Heart right ventricle (tissue), 16 donors: ENCODE data around the gene SRSF6. TPM values are rescaled to one million over a fixed set of nuclear protein-coding genes. Genes with fewer than 3 reads are reported as not detected.
"Not testable (repeated sequence)": the region's sequence is repeated elsewhere in the genome, so short reads cannot be mapped to it uniquely, and the experiment has no call there.

Source experiments
- ATAC-seq, 8 donors: fragments of 200-7000 bp; cut with Tn5 transposase; one replicate each; pipeline ENCODE4 v1.9.1; 2020; ENCODE audit warnings: mild to moderate bottlenecking in 8 of 8, moderate library complexity in 8 of 8, moderate number of reproducible peaks in 1 of 8
- DNase-seq, 2 donors: peaks; one replicate each; pipeline ENCODE4 v3.0.0-alpha.2; 2020
- H3K27ac ChIP-seq, 10 donors: fragments of 200-600 bp; sonication (generic) in 2 of 10; one replicate each; pipeline versions ENCODE4 v1.5.0 to v1.8.0; 2020 to 2022; ENCODE audit warnings: mild to moderate bottlenecking in 3 of 10
- H3K27me3 ChIP-seq, 7 donors: fragments of 200-600 bp; one replicate each; pipeline ENCODE4 v1.8.0; 2021 to 2022; ENCODE audit warnings: mild to moderate bottlenecking in 2 of 7
- H3K36me3 ChIP-seq, 9 donors: fragments of 200-600 bp; sonication (generic) in 1 of 9; one replicate each; pipeline versions ENCODE4 v1.5.0 to v1.8.0; 2020 to 2022; ENCODE audit warnings: mild to moderate bottlenecking in 2 of 9
- H3K4me1 ChIP-seq, 9 donors: fragments of 200-600 bp; sonication (generic) in 1 of 9; one replicate each; pipeline versions ENCODE4 v1.5.0 to v1.8.0; 2020 to 2022; ENCODE audit warnings: mild to moderate bottlenecking in 4 of 9
- H3K4me3 ChIP-seq, 10 donors: fragments of 200-600 bp; sonication (generic) in 2 of 10; one replicate each; pipeline versions ENCODE4 v1.5.0 to v1.8.0; 2020 to 2022; ENCODE audit warnings: mild to moderate bottlenecking in 7 of 10, moderate library complexity in 2 of 10
- H3K9me3 ChIP-seq, 11 donors: fragments of 200-600 bp in 10 of 11; sonication (generic) in 2 of 11; one replicate each; pipeline versions ENCODE4 v1.5.0 to v1.8.0; 2013 to 2022; ENCODE audit warnings: mild to moderate bottlenecking in 2 of 11, control low read depth in 1 of 11, moderate library complexity in 1 of 11
- WGBS, 2 donors: extraction: QIAGEN DNeasy Blood & Tissue Kit; methylation state at CpG; one replicate each; pipeline ENCODE4 v1.1.7; 2013; ENCODE audit warnings: inconsistent platforms in 1 of 2; 5-methylcytosine and 5-hydroxymethylcytosine counted together
- intact Hi-C, 10 donors: fragments of 100-400 bp; cut with DNase I; formaldehyde crosslinking; loops; one replicate each; pipeline versions ENCODE4 v1.11.1 to v1.14.2; 2022
- polyA plus RNA-seq, 2 donors: library from polyadenylated mRNA; stranded (reverse); fragments of 200-250 nt; gene quantifications; one replicate each; pipeline ENCODE4 v1.2.3, GENCODE V29; 2013
- total RNA-seq, 10 donors: library from RNA; stranded (reverse); fragmentation: NEBNext Ultra II Directional in 3 of 10; extraction: Animal tissue kit (Norgen Biotek cat#: 25700) in 3 of 10; gene quantifications; one replicate each; pipeline versions ENCODE4 v1.2.1 to v1.2.4, GENCODE V29; 2021 to 2023
- TF ChIP-seq, protein P1 (sequence below), 9 donors: fragments of 200-600 bp; sonication (generic) in 2 of 9; IDR thresholded peaks; one replicate each; pipeline versions ENCODE4 v1.5.0 to v1.8.0; 2021 to 2022; ENCODE audit warnings: antibody characterized with exemption in 9 of 9, mild to moderate bottlenecking in 5 of 9, moderate library complexity in 1 of 9
- donor health status: Arrhythmogenic right ventricular cardiomyopathy.
- donor health status: ischemic (EF 13 %, LVEDD 7.1; RV severe dilation, severe dysfunction).
- donor health status: healthy with polysubstance abuse.
- donor health status: DM: no; HTN: yes; CAD: no.
- donor health status: DM: no; HTN: no; CAD: no.
- donor health status: ischemic (EF 25% LVEDD 6.9; RV normal size, moderate dysfunction).
- donor health status: ischemic (EF 25% LVEDD 5.7; RV mildly dilated, moderate dysfunction).
- donor health status: healthy.
- donor health status: DM: yes; HTN: yes; CAD: no.
- donor health status: Ischemic cardiomyopathy.
- donor health status: ischemic (EF 35%, LVEDD 5.7; RV mildly dilated, moderate dysfunction).
- donor health status: nonischemic (EF 11% LVEDD 7.7; RV severe dilation, severe dysfunction).
- donor health status: DM: yes; HTN: yes; CAD: no.
- donor health status: PGD.
- donor health status: ischemic (EF 29% LVEDD 5.4; RV normal size, mild dysfunction).
- donor health status: nonischemic (EF 23%, LVEDD 6.1; RV moderate dilation, normal function).

The SRSF6 gene
- total and polyA plus RNA-seq, 12 donors: 27.9 to 86.6 (median 47.8) TPM

DNA sequence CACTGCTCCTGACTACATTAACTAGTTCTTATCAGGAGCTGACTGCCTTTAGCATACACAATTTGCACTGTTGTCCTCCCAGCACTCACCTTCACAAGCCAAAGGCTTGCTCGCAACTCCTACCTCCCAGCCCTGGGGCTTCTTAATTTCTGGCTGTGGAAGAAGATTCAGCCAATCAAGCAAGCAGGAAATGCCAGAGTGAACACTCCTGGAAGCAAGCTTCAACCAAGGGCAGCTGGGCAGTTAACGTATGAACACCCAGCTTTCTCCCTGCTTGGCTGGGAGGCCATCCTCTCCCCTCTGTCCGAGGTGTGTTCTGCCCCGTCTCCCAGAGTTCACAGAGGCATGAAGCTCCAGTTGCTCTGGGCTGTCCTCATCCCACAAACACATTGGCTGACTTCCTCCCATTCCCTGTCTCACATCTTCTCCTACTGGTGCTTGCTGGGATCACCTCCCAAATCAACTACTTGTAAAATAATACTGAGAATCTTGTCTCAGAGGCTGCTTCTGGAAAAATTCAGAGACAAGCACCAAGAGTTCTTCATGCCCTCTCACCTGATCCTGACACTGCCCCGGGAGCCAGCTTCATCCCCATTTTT, 15.3 kb upstream of the SRSF6 start:
- Histone ChIP-seq H3K27ac (no peak overlapping the region), H3K36me3 (no peaks in the 10 kb centered on the region), H3K9me3 (no peaks in the 10 kb centered on the region), H3K27me3 (peaks cover 0 to 39% (median 20%) of the 10 kb centered on the region in 7 donors), H3K4me1 (no peaks in the 10 kb centered on the region), H3K4me3 (no peak overlapping the region)
- 47 to 49% methylated on average over 5 of the region's 5 CpGs for WGBS, 2 donors
- TF ChIP-seq, protein P1, sequence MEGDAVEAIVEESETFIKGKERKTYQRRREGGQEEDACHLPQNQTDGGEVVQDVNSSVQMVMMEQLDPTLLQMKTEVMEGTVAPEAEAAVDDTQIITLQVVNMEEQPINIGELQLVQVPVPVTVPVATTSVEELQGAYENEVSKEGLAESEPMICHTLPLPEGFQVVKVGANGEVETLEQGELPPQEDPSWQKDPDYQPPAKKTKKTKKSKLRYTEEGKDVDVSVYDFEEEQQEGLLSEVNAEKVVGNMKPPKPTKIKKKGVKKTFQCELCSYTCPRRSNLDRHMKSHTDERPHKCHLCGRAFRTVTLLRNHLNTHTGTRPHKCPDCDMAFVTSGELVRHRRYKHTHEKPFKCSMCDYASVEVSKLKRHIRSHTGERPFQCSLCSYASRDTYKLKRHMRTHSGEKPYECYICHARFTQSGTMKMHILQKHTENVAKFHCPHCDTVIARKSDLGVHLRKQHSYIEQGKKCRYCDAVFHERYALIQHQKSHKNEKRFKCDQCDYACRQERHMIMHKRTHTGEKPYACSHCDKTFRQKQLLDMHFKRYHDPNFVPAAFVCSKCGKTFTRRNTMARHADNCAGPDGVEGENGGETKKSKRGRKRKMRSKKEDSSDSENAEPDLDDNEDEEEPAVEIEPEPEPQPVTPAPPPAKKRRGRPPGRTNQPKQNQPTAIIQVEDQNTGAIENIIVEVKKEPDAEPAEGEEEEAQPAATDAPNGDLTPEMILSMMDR (IDR thresholded peaks at IDR 0.05): no peak
- intact Hi-C loops: loop anchor here in 3 of 10 donors (10.0 kb wide), 2 partner anchors 302 to 642 kb away; no protein-coding TSS in a partner anchor
- DNase-seq: no peak
- no peak for ATAC-seq

DNA sequence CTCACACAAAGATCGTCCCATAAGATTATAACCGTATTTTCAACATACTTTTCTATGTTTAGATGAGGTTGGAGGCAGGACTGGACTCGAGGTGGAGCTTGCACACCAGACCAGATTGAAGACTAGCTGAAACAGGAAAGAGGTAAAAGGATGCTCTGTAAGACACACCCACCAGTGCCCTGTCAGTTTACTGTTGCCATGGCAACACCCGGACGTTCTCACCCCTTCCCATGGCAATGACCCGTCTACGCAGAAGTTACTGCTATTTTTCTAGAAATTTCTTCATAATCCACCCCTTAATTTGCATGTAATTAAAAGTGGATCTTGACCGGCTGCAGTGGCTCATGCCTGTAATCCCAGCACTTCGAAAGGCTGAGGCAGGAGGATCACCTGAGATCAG, 13.6 kb upstream of the SRSF6 start:
- H3K27me3 ChIP-seq: peaks cover 0 to 44% (median 14%) of the 10 kb centered on the region in 7 donors
- WGBS, 2 donors: 52 to 61% methylated on average over 9 of the region's 9 CpGs
- ATAC-seq (no peak), DNase-seq (no peak)
- H3K36me3 ChIP-seq: no peaks in the 10 kb centered on the region
- TF ChIP-seq, protein P1 (IDR thresholded peaks at IDR 0.05): no peak
- no peaks in the 10 kb centered on the region for H3K9me3 ChIP-seq
- H3K4me3 ChIP-seq: no peak overlapping the region
- no peak overlapping the region for H3K27ac ChIP-seq
- intact Hi-C loops: loop anchor here in 3 of 10 donors (10.0 kb wide), 2 partner anchors 301 to 641 kb away; no protein-coding TSS in a partner anchor
- peaks cover 0 to 7% (median 0%) of the 10 kb centered on the region in 9 donors for H3K4me1 ChIP-seq

- Histone ChIP-seq H3K36me3 (no peaks in the 10 kb centered on the region), H3K9me3 (no peaks in the 10 kb centered on the region), H3K27me3 (peaks cover 0 to 39% (median 14%) of the 10 kb centered on the region in 7 donors), H3K4me1 (peaks cover 0 to 8% (median 0%) of the 10 kb centered on the region in 9 donors), H3K27ac (no peak overlapping the region), H3K4me3 (no peak overlapping the region)
- DNase-seq: no peak
- WGBS, 2 donors: 56 to 71% methylated on average over 6 of the region's 6 CpGs
- no peak for ATAC-seq
- TF ChIP-seq, protein P1 (IDR thresholded peaks at IDR 0.05): no peak
- intact Hi-C loops: loop anchor here in 3 of 10 donors (5.0 to 10.0 kb wide), 3 partner anchors 246 to 638 kb away; no protein-coding TSS in a partner anchor
These were observed 11.3 kb upstream of the SRSF6 start for GRCh38 chr20:43446361-43446879.

DNA sequence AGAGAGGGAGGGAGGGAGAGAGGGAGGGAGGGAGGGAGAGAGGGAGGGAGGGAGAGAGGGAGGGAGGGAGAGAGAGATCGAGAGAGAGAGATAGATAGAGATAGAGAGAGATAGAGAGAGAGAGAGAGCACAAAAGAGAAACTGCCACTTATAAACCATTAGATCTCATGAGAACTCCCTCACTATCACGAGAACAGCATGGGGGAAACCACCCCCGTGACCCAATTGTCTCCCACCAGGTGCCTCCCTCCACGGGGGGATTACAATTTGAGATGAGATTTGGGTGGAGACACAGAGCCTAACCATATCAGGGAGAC, 9.3 kb upstream of the SRSF6 start:
- H3K9me3 ChIP-seq, H3K4me3 ChIP-seq, H3K4me1 ChIP-seq, H3K27ac ChIP-seq, H3K36me3 ChIP-seq, DNase-seq: not testable (repeated sequence)
- intact Hi-C loops: loop anchor here in 3 of 10 donors (5.0 to 10.0 kb wide), 3 partner anchors 244 to 636 kb away; no protein-coding TSS in a partner anchor
- H3K27me3 ChIP-seq: peaks cover 0 to 27% (median 13%) of the 10 kb centered on the region in 7 donors
- WGBS, 2 donors: 13 to 14% methylated on average over 4 of the region's 4 CpGs
- ATAC-seq: peak in 1 of 8 donors; percentile 4
